SK-N-SH (cell line): Measurements from ENCODE around the gene IDH3A. TPM values are rescaled to one million over a fixed set of nuclear protein-coding genes. Genes with fewer than 3 reads are reported as not detected.

ENCODE experiments used
- CTCF ChIA-PET: fragments of 300-600, 350-600 bp; formaldehyde crosslinking; extraction: SDS; loops from one replicate; lab custom pipeline; 2021; lab: Yijun Ruan, JAX
- POLR2A ChIA-PET: fragments of 350-600 bp; sonication (Branson Sonifier 250); formaldehyde crosslinking; extraction: SDS; loops from one replicate; lab custom pipeline; 2020; ENCODE audit warnings: antibody characterized with exemption, inconsistent platforms; lab: Yijun Ruan, JAX
- DNase-seq: peaks from one replicate; pipeline ENCODE4 v3.0.0; 2012
- H2AFZ ChIP-seq: fragments of 200-600 bp; sonication (generic); 2 replicates; pipeline ENCODE4 v1.8.1; 2016; ENCODE audit warnings: antibody characterized with exemption, mild to moderate bottlenecking, low read depth
- H3F3A ChIP-seq: fragments of 200-600 bp; sonication (generic); replicated peaks from 2 replicates; pipeline ENCODE3; 2016; ENCODE audit warnings: antibody characterized with exemption, mild to moderate bottlenecking; ENCODE audit not compliant: insufficient read depth
- H3K27ac ChIP-seq, 2 experiments: fragments of 200-500 bp in 1 of 2; fragments of 200-600 bp in 1 of 2; sonication (Bioruptor generic) in 1 of 2; sonication (generic), shearing (Covaris generic) in 1 of 2; 2 replicates each; pipeline versions ENCODE4 v1.5.1 to v1.6.1; 2014 to 2016; ENCODE audit warnings: low read depth in 2 of 2, inconsistent platforms in 1 of 2, low read length in 1 of 2, mild to moderate bottlenecking in 1 of 2, mixed read lengths in 1 of 2
- H3K27me3 ChIP-seq: fragments of 200-600 bp; sonication (generic), shearing (Covaris generic); 2 replicates; pipeline ENCODE4 v1.6.1; 2016; ENCODE audit warnings: mixed run types; ENCODE audit not compliant: insufficient read depth
- H3K36me3 ChIP-seq, 2 experiments: fragments of 200-500 bp in 1 of 2; fragments of 200-600 bp in 1 of 2; sonication (Bioruptor generic) in 1 of 2; sonication (generic) in 1 of 2; replicated peaks in 1 of 2; 2 replicates each; pipeline versions ENCODE3 to v1.5.1; 2014 to 2016; ENCODE audit warnings: low read length in 1 of 2, mild to moderate bottlenecking in 1 of 2; ENCODE audit not compliant: insufficient read depth in 2 of 2, control insufficient read depth in 1 of 2
- H3K4me1 ChIP-seq, 2 experiments: fragments of 200-500 bp in 1 of 2; fragments of 200-600 bp in 1 of 2; sonication (Bioruptor generic) in 1 of 2; sonication (generic), shearing (Covaris generic) in 1 of 2; 2 replicates each; pipeline versions ENCODE4 v1.5.1 to v1.6.1; 2014 to 2016; ENCODE audit warnings: low read depth in 1 of 2, low read length in 1 of 2, mixed run types in 1 of 2; ENCODE audit not compliant: insufficient read depth in 2 of 2, control insufficient read depth in 1 of 2
- H3K4me2 ChIP-seq: fragments of 200-600 bp; sonication (generic), shearing (Covaris generic); 2 replicates; pipeline ENCODE4 v1.6.1; 2017; ENCODE audit warnings: mixed run types
- H3K4me3 ChIP-seq, 2 experiments: fragments of 200-500 bp in 1 of 2; fragments of 200-600 bp in 1 of 2; sonication (Bioruptor generic) in 1 of 2; sonication (generic), shearing (Covaris generic) in 1 of 2; 2 replicates each; pipeline versions ENCODE4 v1.5.1 to v1.8.1; 2014 to 2016; ENCODE audit warnings: low read depth in 2 of 2, inconsistent platforms in 1 of 2, low read length in 1 of 2, mild to moderate bottlenecking in 1 of 2, mixed read lengths in 1 of 2, moderate library complexity in 1 of 2
- H3K79me2 ChIP-seq: fragments of 200-600 bp; sonication (generic); 2 replicates; pipeline ENCODE4 v1.8.1; 2017; ENCODE audit warnings: mild to moderate bottlenecking; ENCODE audit not compliant: insufficient read depth
- H3K9ac ChIP-seq: fragments of 200-600 bp; sonication (generic); 2 replicates; pipeline ENCODE4 v1.6.1; 2017; ENCODE audit warnings: mixed run types
- H3K9me2 ChIP-seq: fragments of 200-600 bp; sonication (generic); 2 replicates; pipeline ENCODE4 v1.6.1; 2017; ENCODE audit warnings: mixed run types
- H3K9me3 ChIP-seq: fragments of 200-600 bp; sonication (generic); 2 replicates; pipeline ENCODE4 v1.6.1; 2017; ENCODE audit warnings: mixed run types, mild to moderate bottlenecking, moderate library complexity
- H4K20me1 ChIP-seq: fragments of 200-600 bp; sonication (generic); 2 replicates; pipeline ENCODE4 v1.6.1; 2017; ENCODE audit warnings: mild to moderate bottlenecking, mixed run types; ENCODE audit not compliant: insufficient read depth
- CHD2 ChIP-seq: fragments of 150-350 bp; IDR thresholded peaks from 2 replicates; pipeline ENCODE4 v1.6.1; 2018; ENCODE audit warnings: low read length; ENCODE audit not compliant: partially characterized antibody
- ELF1 ChIP-seq: IDR thresholded peaks from 2 replicates; pipeline ENCODE4 v1.4.0; 2012
- EP300 ChIP-seq, 2 experiments: IDR thresholded peaks; 2 replicates each; pipeline versions ENCODE4 v1.4.0 to v1.6.1; 2012; ENCODE audit warnings: borderline replicate concordance in 1 of 2, low read depth in 1 of 2, low read length in 1 of 2
- EZH2phosphoT487 ChIP-seq: fragments of 200-600 bp; sonication (generic); IDR thresholded peaks from 2 replicates; pipeline ENCODE4 v1.6.1; 2017; ENCODE audit warnings: low read depth, mixed run types, mild to moderate bottlenecking, antibody characterized with exemption, moderate library complexity, borderline replicate concordance
- FOSL2 ChIP-seq: IDR thresholded peaks from 2 replicates; pipeline ENCODE4 v1.4.0; 2012; ENCODE audit warnings: low read depth, mild to moderate bottlenecking, moderate library complexity, borderline replicate concordance
- FOXJ3 ChIP-seq: sonication (generic); formaldehyde crosslinking; IDR thresholded peaks from 2 replicates; pipeline ENCODE4 v1.5.1; 2020; ENCODE audit warnings: mild to moderate bottlenecking, missing genetic modification reagents
- FOXM1 ChIP-seq: IDR thresholded peaks from 2 replicates; pipeline ENCODE4 v1.4.0; 2012; ENCODE audit warnings: low read depth, mild to moderate bottlenecking
- GABPA ChIP-seq: IDR thresholded peaks from 2 replicates; pipeline ENCODE4 v1.4.0; 2012; ENCODE audit warnings: low read depth, mild to moderate bottlenecking
- MXI1 ChIP-seq: IDR thresholded peaks from 2 replicates; pipeline ENCODE4 v1.6.1; 2012; ENCODE audit warnings: mild to moderate bottlenecking, low read depth, low read length, improper control_type of control experiment
- NFIC ChIP-seq: IDR thresholded peaks from 2 replicates; pipeline ENCODE4 v1.4.0; 2012; ENCODE audit warnings: borderline replicate concordance
- PBX3 ChIP-seq: IDR thresholded peaks from 2 replicates; pipeline ENCODE4; 2012
- POLR2AphosphoS5 ChIP-seq: IDR thresholded peaks from 2 replicates; pipeline ENCODE4 v1.6.1; 2012; ENCODE audit warnings: low read depth, low read length
- RCOR1 ChIP-seq: fragments of 150-350 bp; IDR thresholded peaks from 2 replicates; pipeline ENCODE4 v1.6.1; 2017; ENCODE audit warnings: antibody characterized with exemption, low read length
- REST ChIP-seq: IDR thresholded peaks from 2 replicates; pipeline ENCODE4 v1.6.1; 2012; ENCODE audit warnings: mild to moderate bottlenecking, low read depth, low read length, moderate library complexity
- RXRA ChIP-seq: IDR thresholded peaks from 2 replicates; pipeline ENCODE4 v1.4.0; 2012; ENCODE audit warnings: low read depth, mild to moderate bottlenecking, borderline replicate concordance
- SIN3A ChIP-seq: IDR thresholded peaks from 2 replicates; pipeline ENCODE4 v1.6.1; 2012; ENCODE audit warnings: low read depth, mild to moderate bottlenecking, low read length, moderate library complexity, borderline replicate concordance
- SMC3 ChIP-seq: IDR thresholded peaks from 2 replicates; pipeline ENCODE4 v1.6.1; 2012; ENCODE audit warnings: low read depth, low read length, improper control_type of control experiment
- TAF1 ChIP-seq: IDR thresholded peaks from 2 replicates; pipeline ENCODE4 v1.6.1; 2012; ENCODE audit warnings: low read depth, mild to moderate bottlenecking, low read length, moderate library complexity, borderline replicate concordance
- TCF12 ChIP-seq: IDR thresholded peaks from 2 replicates; pipeline ENCODE4 v1.4.0; 2012
- TEAD4 ChIP-seq: IDR thresholded peaks from 2 replicates; pipeline ENCODE4 v1.4.0; 2012; ENCODE audit warnings: mild to moderate bottlenecking, borderline replicate concordance; ENCODE audit not compliant: insufficient read depth
- YY1 ChIP-seq: IDR thresholded peaks from 2 replicates; pipeline ENCODE4 v1.4.0; 2012; ENCODE audit warnings: low read depth, mild to moderate bottlenecking
- WGBS: methylation state at CpG from one replicate; pipeline ENCODE4 v1.1.6; 2017; ENCODE audit warnings: low lambda C conversion rate; 5-methylcytosine and 5-hydroxymethylcytosine counted together
- polyA plus RNA-seq, 3 experiments: library from polyadenylated mRNA; depleted of rRNA; stranded (reverse); fragments of >200 nt; gene quantifications; 2 replicates each; pipeline ENCODE4 v1.2.3, GENCODE V29; 2012
- TF ChIP-seq, protein P1 (sequence below): IDR thresholded peaks from 2 replicates; pipeline ENCODE4 v1.4.0; 2012; ENCODE audit warnings: low read depth

IDH3A gene
- polyA plus RNA-seq, 1 of the 3 experiments (the other 2 are of a cell fraction) = 33.2 TPM

DNA sequence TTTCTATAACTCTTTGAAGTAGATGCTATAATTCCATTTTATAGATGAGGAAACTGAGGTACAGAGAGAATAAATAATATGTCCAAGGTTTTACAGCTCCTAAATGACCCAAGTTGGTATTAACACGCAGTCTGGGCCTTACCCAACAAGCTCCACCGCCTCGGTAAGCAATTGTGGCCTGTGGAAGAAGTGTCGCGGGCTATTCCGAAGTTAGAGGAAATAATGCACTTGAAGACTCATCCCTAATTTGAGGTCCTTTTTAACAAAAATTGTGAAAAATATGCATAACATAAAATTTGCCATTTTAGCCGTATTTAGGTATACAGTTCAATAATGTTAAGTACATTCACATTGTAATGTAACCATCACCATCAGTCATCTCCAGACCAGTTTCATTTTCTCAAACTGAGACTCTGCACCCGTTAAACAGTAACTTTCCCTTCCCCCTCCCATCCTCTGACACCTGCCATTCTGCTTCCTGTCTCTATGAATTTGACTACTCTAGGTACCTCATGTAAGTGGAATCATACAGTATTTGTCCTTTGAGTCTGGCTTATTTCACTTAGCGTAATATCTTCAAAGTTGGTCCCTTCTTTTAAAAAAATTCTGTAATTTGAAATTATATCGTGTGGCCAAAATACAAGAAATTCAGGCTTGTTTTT lies 18.2 kb downstream of the IDH3A start:
- Histone ChIP-seq H3K4me1 (no peaks in the 10 kb centered on the region), H3F3A (no peaks in the 10 kb centered on the region), H3K27ac (no peak overlapping the region), H3K27me3 (no peaks in the 10 kb centered on the region), H3K9me2 (no peaks in the 10 kb centered on the region), H3K9ac (no peak overlapping the region), H2AFZ (no peak overlapping the region), H3K4me3 (no peak overlapping the region), H3K36me3 (peaks cover 54 to 70% of the 10 kb centered on the region in 2 experiments), H3K9me3 (no peaks in the 10 kb centered on the region), H3K79me2 (no peaks in the 10 kb centered on the region), H3K4me2 (no peak overlapping the region), H4K20me1 (no peaks in the 10 kb centered on the region)
- CTCF ChIA-PET = interaction anchor here (1.2 to 1.3 kb wide), 2 partner anchors 54 to 208 kb away, joined by 3 to 4 read pairs; no protein-coding TSS in a partner anchor
- TF ChIP-seq EZH2phosphoT487 (no peak), RXRA (no peak), RCOR1 (no peak), FOXJ3 (CRISPR knock-in tag) (no peak), FOXM1 (no peak), TAF1 (no peak), NFIC (no peak), FOSL2 (no peak), SMC3 (no peak), EP300 (IDR thresholded peaks at IDR 0.05; ENCODE audit: borderline replicate concordance in 1 of 2, low read depth in 1 of 2, low read length in 1 of 2) (no peak), MXI1 (no peak), CHD2 (no peak), PBX3 (no peak), POLR2AphosphoS5 (no peak), TEAD4 (no peak)
- TF ChIP-seq, protein P1, sequence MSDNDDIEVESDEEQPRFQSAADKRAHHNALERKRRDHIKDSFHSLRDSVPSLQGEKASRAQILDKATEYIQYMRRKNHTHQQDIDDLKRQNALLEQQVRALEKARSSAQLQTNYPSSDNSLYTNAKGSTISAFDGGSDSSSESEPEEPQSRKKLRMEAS = no peak
- DNase-seq = no peak
- POLR2A ChIA-PET = interaction anchor here (0.7 kb wide), 1 partner anchor 82 kb away, joined by 3 read pairs; no protein-coding TSS in a partner anchor
- WGBS = 95% methylated on average over 10 of the region's 10 CpGs

DNA sequence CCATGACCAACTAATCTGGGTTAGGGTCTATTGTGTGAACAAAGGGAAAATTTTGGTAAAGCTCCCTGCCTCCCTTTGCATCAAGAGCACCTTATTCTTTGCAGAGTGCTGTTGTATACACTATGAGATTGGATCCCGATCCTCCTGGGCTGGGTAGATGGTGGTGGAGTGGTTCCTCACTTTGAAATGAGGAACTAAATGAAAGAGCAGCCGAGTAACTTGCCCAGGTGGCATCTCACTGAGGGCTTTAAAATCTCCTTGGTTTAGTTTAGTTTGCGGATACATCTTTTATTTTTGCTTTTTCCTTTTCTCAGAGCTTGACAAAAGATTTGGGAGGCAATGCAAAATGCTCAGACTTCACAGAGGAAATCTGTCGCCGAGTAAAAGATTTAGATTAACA lies 19.4 kb downstream of the IDH3A start:
- no peaks in the 10 kb centered on the region for H3K4me1 ChIP-seq
- TF ChIP-seq RXRA = no peak
- no peak for TF ChIP-seq SIN3A
- TF ChIP-seq GABPA = no peak
- TF ChIP-seq REST = no peak
- TF ChIP-seq ELF1 = no peak
- TF ChIP-seq TEAD4 = no peak
- TF ChIP-seq TCF12 = no peak
- TF ChIP-seq FOSL2 = no peak
- no peak for TF ChIP-seq MXI1
- TF ChIP-seq TAF1 = no peak
- no peak for TF ChIP-seq YY1
- TF ChIP-seq RCOR1 = no peak
- no peak for TF ChIP-seq PBX3
- TF ChIP-seq CHD2 = no peak

More for the DNA sequence above, 19.4 kb downstream of the IDH3A start:
- H3K4me3 ChIP-seq = no peak overlapping the region
- H3F3A ChIP-seq = no peaks in the 10 kb centered on the region
- H4K20me1 ChIP-seq = no peaks in the 10 kb centered on the region
- no peaks in the 10 kb centered on the region for H3K9me2 ChIP-seq
- H3K9ac ChIP-seq = no peak overlapping the region
- no peak overlapping the region for H2AFZ ChIP-seq
- ChIA-PET POLR2A (no interaction called here), CTCF (interaction anchor here (0.7 to 2.2 kb wide), 6 partner anchors 9 to 74 kb away, joined by 3 to 8 read pairs (median 4); no protein-coding TSS in a partner anchor)
- no peak overlapping the region for H3K4me2 ChIP-seq
- no peak for DNase-seq
- no peak overlapping the region for H3K27ac ChIP-seq
- 94% methylated on average over 5 of the region's 5 CpGs for WGBS
- H3K9me3 ChIP-seq = no peaks in the 10 kb centered on the region
- H3K79me2 ChIP-seq = no peaks in the 10 kb centered on the region
- no peaks in the 10 kb centered on the region for H3K27me3 ChIP-seq
- peaks cover 50 to 70% of the 10 kb centered on the region in 2 experiments for H3K36me3 ChIP-seq
